ENCODE measurements around the gene SLC47A2. TPM values are rescaled to one million over a fixed set of nuclear protein-coding genes. Genes with fewer than 3 reads are reported as not detected.
A peak's percentile ranks its signal among the peaks of the same experiment; 100 is the strongest.

SLC47A2 gene
- total and polyA plus RNA-seq, 7 experiments from 2014 or later = not detected

DNA sequence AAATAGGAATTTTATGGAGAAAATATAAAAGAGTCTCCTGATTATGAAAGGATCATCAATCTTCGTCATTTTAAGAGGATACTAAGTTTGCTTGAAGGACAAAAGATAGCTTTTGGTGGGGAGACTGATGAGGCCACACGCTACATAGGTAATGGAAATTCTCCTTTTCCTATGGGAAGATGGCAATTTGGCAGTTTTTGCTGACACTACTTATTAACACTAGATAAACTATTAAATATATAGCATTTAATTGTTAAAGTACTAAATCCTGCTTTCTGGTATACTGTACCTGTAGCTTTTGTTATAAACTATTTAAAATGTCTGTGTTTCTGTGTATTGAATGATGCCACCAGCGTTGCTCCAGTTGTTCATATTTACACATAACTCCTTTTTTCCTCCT lies 55.3 kb downstream of the SLC47A2 start:
- Mint-ChIP-seq H3K4me3 (no peak overlapping the region), H3K4me1 (peaks cover 0 to 9% (median 0%) of the 10 kb centered on the region in 7 donors), H3K27me3 (no peaks in the 10 kb centered on the region), H3K27ac (no peak overlapping the region), H3K9me3 (no peaks in the 10 kb centered on the region), H3K36me3 (peaks cover 4 to 72% (median 29%) of the 10 kb centered on the region in 5 donors)
- H3K27me3 ChIP-seq (ENCODE audit: control insufficient read depth in 2 of 2, insufficient read depth in 2 of 2, low read length in 2 of 2) = no peaks in the 10 kb centered on the region
- H3K4me1 ChIP-seq (ENCODE audit: control insufficient read depth in 2 of 2, insufficient read depth in 2 of 2, low read length in 2 of 2) = no peaks in the 10 kb centered on the region
- ATAC-seq (no peak), DNase-seq (no peak)
- H3K27ac ChIP-seq (ENCODE audit: low read depth, low read length) = no peak overlapping the region
- ChIA-PET CTCF (interaction anchor here (0.6 to 1.1 kb wide), 3 partner anchors 84 to 331 kb away, joined by 3 read pairs; no protein-coding TSS in a partner anchor), POLR2A (interaction anchor here (1.5 kb wide), 1 partner anchor 13 kb away, joined by 9 read pairs; the partner anchor contains the start of gene ALDH3A2)
- H3K4me3 ChIP-seq (ENCODE audit: low read length) = no peak overlapping the region
- no peaks in the 10 kb centered on the region for H3K9me3 ChIP-seq (ENCODE audit: control insufficient read depth in 2 of 3, low read length in 3 of 3)
- intact Hi-C loops (cut with micrococcal nuclease) = no loop called here
- peaks cover 0 to 51% (median 11%) of the 10 kb centered on the region in 3 experiments for H3K36me3 ChIP-seq (ENCODE audit: control insufficient read depth in 2 of 3, insufficient read depth in 3 of 3, low read length in 3 of 3)

GRCh38 chr17:19660219-19660870 lies 56.0 kb downstream of the SLC47A2 start:
- no peak overlapping the region for H3K4me3 Mint-ChIP-seq
- peaks cover 0 to 17% (median 0%) of the 10 kb centered on the region in 7 donors for H3K4me1 Mint-ChIP-seq
- DNase-seq = no peak
- H3K27me3 Mint-ChIP-seq = no peaks in the 10 kb centered on the region
- no peaks in the 10 kb centered on the region for H3K9me3 Mint-ChIP-seq
- ATAC-seq = no peak
- H3K27me3 ChIP-seq (ENCODE audit: control insufficient read depth in 2 of 2, insufficient read depth in 2 of 2, low read length in 2 of 2) = no peaks in the 10 kb centered on the region
- ChIA-PET POLR2A (interaction anchor here (1.5 kb wide), 1 partner anchor 12 kb away, joined by 9 read pairs; the partner anchor contains the start of gene ALDH3A2), CTCF (no interaction called here)
- peaks cover 8 to 67% (median 36%) of the 10 kb centered on the region in 5 donors for H3K36me3 Mint-ChIP-seq
- H3K27ac Mint-ChIP-seq = no peak overlapping the region
- H3K9me3 ChIP-seq (ENCODE audit: control insufficient read depth in 2 of 3, low read length in 3 of 3) = no peaks in the 10 kb centered on the region
- peaks cover 0 to 53% (median 16%) of the 10 kb centered on the region in 3 experiments for H3K36me3 ChIP-seq (ENCODE audit: control insufficient read depth in 2 of 3, insufficient read depth in 3 of 3, low read length in 3 of 3)
- intact Hi-C loops (cut with micrococcal nuclease) = no loop called here
- no peaks in the 10 kb centered on the region for H3K4me1 ChIP-seq (ENCODE audit: control insufficient read depth in 2 of 2, insufficient read depth in 2 of 2, low read length in 2 of 2)
- no peak overlapping the region for H3K27ac ChIP-seq (ENCODE audit: low read depth, low read length)
- H3K4me3 ChIP-seq (ENCODE audit: low read length) = no peak overlapping the region

DNA sequence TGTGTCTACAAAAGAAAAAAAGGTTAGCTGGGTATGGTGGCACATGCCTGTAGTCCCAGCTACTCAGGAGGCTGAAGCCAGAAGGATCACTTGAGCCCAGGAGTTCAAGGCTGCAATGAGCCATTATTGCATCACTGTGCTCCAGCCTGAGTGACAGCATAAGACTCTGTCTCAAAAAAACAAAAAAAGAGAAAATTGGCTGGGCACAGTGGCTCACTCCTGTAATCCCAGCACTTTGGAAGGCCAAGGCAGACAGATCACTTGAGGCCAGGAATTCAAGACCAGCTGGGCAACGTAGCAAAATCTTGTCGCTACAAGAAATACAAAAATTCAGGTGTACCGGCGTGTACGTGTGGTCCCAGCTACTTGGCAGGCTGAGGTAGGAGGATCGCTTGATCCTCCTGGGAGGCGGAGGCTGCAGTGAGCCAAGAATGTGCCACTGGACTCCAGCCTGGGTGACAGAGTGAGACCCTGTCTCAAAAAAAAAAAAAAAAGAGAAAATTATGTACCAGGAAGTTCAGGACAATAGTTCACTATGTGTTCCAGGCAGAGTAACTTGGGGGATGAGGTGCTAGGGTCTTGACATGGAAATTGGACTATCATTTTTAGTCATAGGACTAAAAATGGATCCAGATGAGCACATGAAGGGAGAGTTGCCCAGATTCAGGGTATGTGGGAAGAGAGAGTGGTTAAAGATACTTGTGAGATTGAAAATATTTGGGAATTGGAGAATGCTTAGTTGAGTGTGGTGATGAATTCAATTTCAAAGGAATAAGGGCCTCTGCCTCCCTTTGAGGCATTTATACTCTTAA lies 56.8 kb downstream of the SLC47A2 start:
- ATAC-seq = no peak
- Mint-ChIP-seq H3K4me1 (peaks cover 0 to 24% (median 5%) of the 10 kb centered on the region in 7 donors), H3K36me3 (peaks cover 14 to 66% (median 38%) of the 10 kb centered on the region in 5 donors), H3K9me3 (no peaks in the 10 kb centered on the region), H3K4me3 (no peak overlapping the region), H3K27ac (no peak overlapping the region), H3K27me3 (no peaks in the 10 kb centered on the region)
- Histone ChIP-seq H3K27ac (ENCODE audit: low read depth, low read length) (no peak overlapping the region), H3K4me1 (ENCODE audit: control insufficient read depth in 2 of 2, insufficient read depth in 2 of 2, low read length in 2 of 2) (no peaks in the 10 kb centered on the region), H3K9me3 (ENCODE audit: control insufficient read depth in 2 of 3, low read length in 3 of 3) (no peaks in the 10 kb centered on the region), H3K36me3 (ENCODE audit: control insufficient read depth in 2 of 3, insufficient read depth in 3 of 3, low read length in 3 of 3) (peaks cover 0 to 53% (median 17%) of the 10 kb centered on the region in 3 experiments), H3K27me3 (ENCODE audit: control insufficient read depth in 2 of 2, insufficient read depth in 2 of 2, low read length in 2 of 2) (no peaks in the 10 kb centered on the region), H3K4me3 (ENCODE audit: low read length) (no peak overlapping the region)
- POLR2A ChIA-PET = no interaction called here
- DNase-seq = no peak
- CTCF ChIA-PET = no interaction called here
- intact Hi-C loops (cut with micrococcal nuclease) = no loop called here

DNA sequence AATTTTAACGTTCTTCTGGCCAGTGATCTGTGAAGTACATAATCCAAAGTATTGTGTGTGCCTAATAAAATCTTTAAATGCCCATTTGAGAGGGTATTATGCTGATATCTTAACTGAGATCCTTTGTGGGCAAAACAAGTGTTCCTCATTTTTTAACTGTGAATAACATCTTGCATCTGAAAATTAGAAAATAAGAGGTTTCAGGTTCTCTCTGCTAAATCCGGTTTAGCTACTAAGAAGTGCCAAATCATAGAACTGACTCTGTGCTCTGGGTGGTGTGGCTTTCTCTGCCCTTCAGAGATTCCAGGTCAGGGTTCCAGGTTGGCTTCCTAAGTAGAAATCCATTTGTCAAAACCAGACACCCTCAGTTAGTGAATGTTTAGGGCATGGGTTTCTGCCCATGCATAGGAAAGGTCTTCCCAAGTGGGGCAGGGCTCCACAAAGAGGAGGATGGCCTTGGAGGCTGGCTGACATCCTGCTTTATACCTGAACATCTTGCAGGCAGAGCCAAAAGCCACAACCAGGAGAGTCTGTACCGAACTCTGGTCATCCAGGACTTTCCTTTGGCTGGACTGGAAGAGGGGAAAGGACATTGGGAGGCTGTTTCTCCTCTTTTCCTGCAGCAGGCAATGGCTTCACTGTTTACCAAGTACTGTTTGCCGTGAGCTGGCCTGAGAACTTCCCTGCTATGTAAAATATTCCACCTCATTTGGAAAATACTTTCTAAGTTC lies 59.4 kb downstream of the SLC47A2 start:
- Mint-ChIP-seq H3K4me1 (peaks cover 0 to 27% (median 7%) of the 10 kb centered on the region in 7 donors), H3K36me3 (peaks cover 26 to 59% (median 39%) of the 10 kb centered on the region in 5 donors), H3K4me3 (peak overlapping the region in 1 of 10 donors; percentile 16), H3K27me3 (no peaks in the 10 kb centered on the region), H3K27ac (no peak overlapping the region), H3K9me3 (no peaks in the 10 kb centered on the region)
- peaks cover 0 to 42% (median 6%) of the 10 kb centered on the region in 3 experiments for H3K36me3 ChIP-seq (ENCODE audit: control insufficient read depth in 2 of 3, insufficient read depth in 3 of 3, low read length in 3 of 3)
- intact Hi-C loops (cut with micrococcal nuclease) = no loop called here
- ChIA-PET CTCF (no interaction called here), POLR2A (interaction anchor here (0.6 kb wide), 1 partner anchor 10 kb away, joined by 3 read pairs; no protein-coding TSS in a partner anchor)
- H3K9me3 ChIP-seq (ENCODE audit: control insufficient read depth in 2 of 3, low read length in 3 of 3) = no peaks in the 10 kb centered on the region
- no peak overlapping the region for H3K27ac ChIP-seq (ENCODE audit: low read depth, low read length)
- no peaks in the 10 kb centered on the region for H3K27me3 ChIP-seq (ENCODE audit: control insufficient read depth in 2 of 2, insufficient read depth in 2 of 2, low read length in 2 of 2)
- ATAC-seq = no peak
- no peak for DNase-seq
- no peaks in the 10 kb centered on the region for H3K4me1 ChIP-seq (ENCODE audit: control insufficient read depth in 2 of 2, insufficient read depth in 2 of 2, low read length in 2 of 2)
- H3K4me3 ChIP-seq (ENCODE audit: low read length) = no peak overlapping the region

DNA sequence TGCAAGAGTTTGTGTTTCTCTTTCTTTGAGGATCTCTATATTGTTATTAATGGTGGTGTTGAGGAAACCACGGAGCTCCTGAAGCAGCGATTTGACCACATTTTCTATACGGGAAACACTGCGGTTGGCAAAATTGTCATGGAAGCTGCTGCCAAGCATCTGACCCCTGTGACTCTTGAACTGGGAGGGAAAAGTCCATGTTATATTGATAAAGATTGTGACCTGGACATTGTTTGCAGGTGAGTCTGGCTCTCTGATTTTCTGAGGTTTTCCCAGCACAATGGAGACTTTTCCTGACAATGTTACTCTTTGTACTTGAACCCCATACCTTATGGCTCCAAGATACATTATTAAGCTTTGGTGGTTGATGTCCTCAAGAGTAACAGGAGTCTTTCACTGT lies 60.0 kb downstream of the SLC47A2 start:
- Mint-ChIP-seq H3K36me3 (peaks cover 27 to 61% (median 39%) of the 10 kb centered on the region in 5 donors), H3K27me3 (no peaks in the 10 kb centered on the region), H3K27ac (peak overlapping the region in 1 of 9 donors; percentile 23), H3K4me3 (no peak overlapping the region), H3K4me1 (peaks cover 0 to 34% (median 14%) of the 10 kb centered on the region in 7 donors), H3K9me3 (no peaks in the 10 kb centered on the region)
- ChIA-PET POLR2A (interaction anchor here (0.6 kb wide), 1 partner anchor 10 kb away, joined by 3 read pairs; no protein-coding TSS in a partner anchor), CTCF (interaction anchor here (0.9 kb wide), 1 partner anchor 15 kb away, joined by 4 read pairs; no protein-coding TSS in a partner anchor)
- Histone ChIP-seq H3K27me3 (ENCODE audit: control insufficient read depth in 2 of 2, insufficient read depth in 2 of 2, low read length in 2 of 2) (no peaks in the 10 kb centered on the region), H3K4me3 (ENCODE audit: low read length) (no peak overlapping the region), H3K36me3 (ENCODE audit: control insufficient read depth in 2 of 3, insufficient read depth in 3 of 3, low read length in 3 of 3) (peaks cover 0 to 40% (median 6%) of the 10 kb centered on the region in 3 experiments), H3K9me3 (ENCODE audit: control insufficient read depth in 2 of 3, low read length in 3 of 3) (no peaks in the 10 kb centered on the region), H3K27ac (ENCODE audit: low read depth, low read length) (no peak overlapping the region), H3K4me1 (ENCODE audit: control insufficient read depth in 2 of 2, insufficient read depth in 2 of 2, low read length in 2 of 2) (no peaks in the 10 kb centered on the region)
- no peak for ATAC-seq
- intact Hi-C loops (cut with micrococcal nuclease) = no loop called here
- DNase-seq = no peak

DNA sequence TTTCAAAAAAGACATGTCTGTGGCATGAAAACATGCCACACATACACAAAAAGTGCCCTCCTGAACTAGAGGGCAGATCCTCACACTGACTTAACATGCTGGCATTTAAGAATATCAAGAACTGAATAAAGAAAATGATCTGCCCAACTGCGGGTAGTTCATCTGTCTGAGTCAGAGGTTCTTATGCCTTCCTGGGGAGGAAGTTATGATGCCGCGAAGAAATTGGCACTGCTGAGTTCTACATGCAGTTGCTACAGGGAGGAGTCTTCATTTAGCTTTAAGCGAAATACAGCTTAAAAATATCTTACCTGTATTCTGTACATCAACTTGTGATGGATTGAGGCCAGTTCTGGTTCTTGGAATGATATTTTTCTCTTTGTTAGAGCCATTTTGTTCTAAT lies 61.5 kb downstream of the SLC47A2 start:
- intact Hi-C loops (cut with micrococcal nuclease) = no loop called here
- peak overlapping the region in 1 of 9 donors; percentile 2 for H3K27ac Mint-ChIP-seq

More for the DNA sequence above, 61.5 kb downstream of the SLC47A2 start:
- no peaks in the 10 kb centered on the region for H3K9me3 ChIP-seq (ENCODE audit: control insufficient read depth in 2 of 3, low read length in 3 of 3)
- DNase-seq (no peak), ATAC-seq (no peak)
- no peak overlapping the region for H3K27ac ChIP-seq (ENCODE audit: low read depth, low read length)
- peaks cover 0 to 40% (median 6%) of the 10 kb centered on the region in 3 experiments for H3K36me3 ChIP-seq (ENCODE audit: control insufficient read depth in 2 of 3, insufficient read depth in 3 of 3, low read length in 3 of 3)
- H3K4me3 Mint-ChIP-seq = no peak overlapping the region
- peaks cover 24 to 50% (median 39%) of the 10 kb centered on the region in 5 donors for H3K36me3 Mint-ChIP-seq
- H3K4me1 ChIP-seq (ENCODE audit: control insufficient read depth in 2 of 2, insufficient read depth in 2 of 2, low read length in 2 of 2) = no peaks in the 10 kb centered on the region
- no peaks in the 10 kb centered on the region for H3K27me3 ChIP-seq (ENCODE audit: control insufficient read depth in 2 of 2, insufficient read depth in 2 of 2, low read length in 2 of 2)
- ChIA-PET CTCF (no interaction called here), POLR2A (no interaction called here)
- H3K4me3 ChIP-seq (ENCODE audit: low read length) = no peak overlapping the region
- H3K27me3 Mint-ChIP-seq = no peaks in the 10 kb centered on the region
- no peaks in the 10 kb centered on the region for H3K9me3 Mint-ChIP-seq
- peaks cover 9 to 47% (median 22%) of the 10 kb centered on the region in 7 donors for H3K4me1 Mint-ChIP-seq

Measured in naive thymus-derived CD4-positive, alpha-beta T cell (primary cell).